Stimulated activated CD4-positive, alpha-beta T cell treated with anti-CD3 and anti-CD28 coated beads, Interleukin-1b, Interleukin-23, amount 100 ng/mL, for 4 hours (primary cell): ENCODE results near the gene IQSEC1.

Experiments
- DNase-seq, 2 donors: peaks; one replicate each; pipeline ENCODE4 v3.0.0-alpha.2; 2020; ENCODE audit warnings: low read depth in 2 of 2

IQSEC1 gene

GRCh38 chr3:12907296-12907695 is 165.9 kb downstream of the IQSEC1 start:
- DNase-seq: no peak

GRCh38 chr3:12906916-12907290 is 166.3 kb downstream of the IQSEC1 start:
- no peak for DNase-seq

GRCh38 chr3:12906141-12906915 is 166.9 kb downstream of the IQSEC1 start:
- no peak for DNase-seq

- no peak for DNase-seq
Observed at GRCh38 chr3:12905316-12906071, 167.7 kb downstream of the IQSEC1 start.

GRCh38 chr3:12904951-12905315 is 168.3 kb downstream of the IQSEC1 start:
- no peak for DNase-seq

- no peak for DNase-seq
Observed at GRCh38 chr3:12903881-12904280, 169.3 kb downstream of the IQSEC1 start.

- DNase-seq: no peak
Observed at GRCh38 chr3:12903000-12903800, 170.0 kb downstream of the IQSEC1 start.

- no peak for DNase-seq
Observed at GRCh38 chr3:12902181-12902999, 170.8 kb downstream of the IQSEC1 start.

- DNase-seq: no peak
Observed at GRCh38 chr3:12901623-12902045, 171.6 kb downstream of the IQSEC1 start.

- no peak for DNase-seq
Observed at GRCh38 chr3:12900885-12901411, 172.3 kb downstream of the IQSEC1 start.

GRCh38 chr3:12898965-12899755 is 174.1 kb downstream of the IQSEC1 start:
- DNase-seq: no peak

- no peak for DNase-seq
Observed at GRCh38 chr3:12898290-12898964, 174.8 kb downstream of the IQSEC1 start.

GRCh38 chr3:12897381-12898289 is 175.6 kb downstream of the IQSEC1 start:
- no peak for DNase-seq

GRCh38 chr3:12896063-12896985 is 176.9 kb downstream of the IQSEC1 start:
- DNase-seq: no peak

GRCh38 chr3:12895391-12896062 is 177.7 kb downstream of the IQSEC1 start:
- no peak for DNase-seq

- no peak for DNase-seq
Observed at GRCh38 chr3:12894629-12895028, 178.6 kb downstream of the IQSEC1 start.

GRCh38 chr3:12893852-12894251 is 179.4 kb downstream of the IQSEC1 start:
- no peak for DNase-seq
